Activated gamma-delta T cell treated with Interleukin-2 at 50 U/mL for 16 hours (primary cell): ENCODE data around the gene GPR85.
"Not testable (repeated sequence)": the region's sequence is repeated elsewhere in the genome, so short reads cannot be mapped to it uniquely, and the experiment has no call there.

Experiments
- DNase-seq: peaks from one replicate; pipeline ENCODE4 v3.0.0-alpha.2; 2020

Gene GPR85

GRCh38 chr7:113083816-113084495, 2.7 kb downstream of the GPR85 start:
- DNase-seq: no peak

GRCh38 chr7:113083132-113083815, 3.4 kb downstream of the GPR85 start:
- no peak for DNase-seq

GRCh38 chr7:113078331-113078730, 8.3 kb downstream of the GPR85 start:
- no peak for DNase-seq

GRCh38 chr7:113076703-113077102, 9.9 kb downstream of the GPR85 start:
- DNase-seq: no peak

GRCh38 chr7:113071465-113071864, 15.2 kb downstream of the GPR85 start:
- no peak for DNase-seq

- DNase-seq: no peak
Measured at GRCh38 chr7:113062499-113062898, 24.1 kb downstream of the GPR85 start.

GRCh38 chr7:113060100-113060499, 26.5 kb downstream of the GPR85 start:
- DNase-seq: no peak

- DNase-seq: no peak
Measured at GRCh38 chr7:113054938-113055337, 31.7 kb downstream of the GPR85 start.

GRCh38 chr7:113054272-113054671, 32.4 kb downstream of the GPR85 start:
- not testable (repeated sequence) for DNase-seq

- not testable (repeated sequence) for DNase-seq
Measured at GRCh38 chr7:113049221-113049620, 37.4 kb downstream of the GPR85 start.

- no peak for DNase-seq
Measured at GRCh38 chr7:113046453-113046852, 40.2 kb downstream of the GPR85 start.

GRCh38 chr7:113045379-113045778, 41.2 kb downstream of the GPR85 start:
- no peak for DNase-seq

GRCh38 chr7:113044394-113044793, 42.2 kb downstream of the GPR85 start:
- no peak for DNase-seq

GRCh38 chr7:113040849-113041248, 45.8 kb downstream of the GPR85 start:
- no peak for DNase-seq

GRCh38 chr7:113033959-113034358, 52.7 kb downstream of the GPR85 start:
- no peak for DNase-seq
